Measurements from ENCODE around the gene DEPDC1. TPM values are rescaled to one million over a fixed set of nuclear protein-coding genes. Genes with fewer than 3 reads are reported as not detected.

Gene DEPDC1
- total RNA-seq, 2 experiments from 2014 or later = not detected

GRCh38 chr1:68426594-68426993 lies 70.3 kb downstream of the DEPDC1 start:
- POLR2A ChIA-PET = no interaction called here
- H3K4me1 ChIP-seq (ENCODE audit: insufficient read depth, low read length) = no peaks in the 10 kb centered on the region

More at GRCh38 chr1:68426594-68426993, 70.3 kb downstream of the DEPDC1 start:
- intact Hi-C loops (cut with DNase I, micrococcal nuclease) = no loop called here
- TF ChIP-seq CTCF (IDR thresholded peaks at IDR 0.05) = no peak
- Mint-ChIP-seq H3K27ac (no peak overlapping the region), H3K9me3 (no peaks in the 10 kb centered on the region), H3K4me1 (ENCODE audit: low read depth) (no peaks in the 10 kb centered on the region), H3K27me3 (no peaks in the 10 kb centered on the region), H3K36me3 (ENCODE audit: low read depth) (no peaks in the 10 kb centered on the region), H3K4me3 (no peak overlapping the region)
- Histone ChIP-seq H3K36me3 (ENCODE audit: insufficient read depth, low read length) (no peaks in the 10 kb centered on the region), H3K4me3 (ENCODE audit: low read length) (no peak overlapping the region), H3K27me3 (ENCODE audit: control insufficient read depth in 1 of 2, insufficient read depth in 2 of 2, low read length in 2 of 2) (no peaks in the 10 kb centered on the region), H3K9me3 (ENCODE audit: control insufficient read depth in 1 of 2, insufficient read depth in 1 of 2, low read length in 2 of 2) (no peaks in the 10 kb centered on the region), H3K27ac (ENCODE audit: low read depth in 1 of 2, low read length in 2 of 2) (no peak overlapping the region)
- no peak for DNase-seq
- CTCF ChIA-PET = no interaction called here
- ATAC-seq (ENCODE audit: poor library complexity) = no peak

Other genes with a start within 250 kb of the DEPDC1 start
- gene RPE65, start 47.1 kb downstream of the DEPDC1 start, total RNA-seq = not detected

All from CD4-positive, alpha-beta T cell (primary cell).